PC-9 (cell line): ENCODE measurements around the gene MRO. TPM values are rescaled to one million over a fixed set of nuclear protein-coding genes. Genes with fewer than 3 reads are reported as not detected.

ENCODE experiments used
- BruUV-seq: library from RNA; stranded (reverse); fragments of 400-500 nt; replicated peaks from 2 replicates; lab custom pipeline; 2021; lab: Mats Ljungman, UMichigan
- CTCF ChIA-PET: fragments of 300-600 bp; sonication (Branson Sonifier 250); formaldehyde crosslinking; loops from one replicate; lab custom pipeline; 2022; ENCODE audit warnings: antibody characterized with exemption; lab: Charles Lee
- POLR2A ChIA-PET: fragments of 300-600 bp; sonication (Branson Sonifier 250); formaldehyde crosslinking; loops from one replicate; lab custom pipeline; 2022; ENCODE audit warnings: antibody characterized with exemption; ENCODE audit not compliant: unreplicated experiment; lab: Charles Lee
- DNase-seq, 2 experiments: peaks; one replicate each; pipeline versions ENCODE4 v3.0.0 to v3.0.0-alpha.2; 2015 to 2022; ENCODE audit warnings: mixed read lengths in 1 of 2
- H2AFZ ChIP-seq: fragments of 200-600 bp; sonication (generic); 2 replicates; pipeline ENCODE4 v1.8.1; 2017; ENCODE audit warnings: antibody characterized with exemption
- H3F3A ChIP-seq: fragments of 200-600 bp; sonication (generic); 2 replicates; pipeline ENCODE4 v1.8.1; 2017; ENCODE audit warnings: antibody characterized with exemption, mild to moderate bottlenecking, low read depth; ENCODE audit not compliant: insufficient read depth
- H3K27ac ChIP-seq: fragments of 200-600 bp; sonication (generic); 2 replicates; pipeline ENCODE4 v1.6.1; 2016; ENCODE audit warnings: mixed run types
- H3K27me3 ChIP-seq: fragments of 200-600 bp; sonication (generic); 2 replicates; pipeline ENCODE4 v1.6.1; 2016; ENCODE audit warnings: low read depth, mixed run types; ENCODE audit not compliant: insufficient read depth
- H3K36me3 ChIP-seq: fragments of 200-600 bp; sonication (generic); 2 replicates; pipeline ENCODE4 v1.6.1; 2016; ENCODE audit warnings: low read depth, mixed run types
- H3K4me1 ChIP-seq: fragments of 200-600 bp; sonication (generic); replicated peaks from 2 replicates; pipeline ENCODE4 v1.6.1; 2016; ENCODE audit warnings: mixed run types; ENCODE audit not compliant: insufficient read depth
- H3K4me2 ChIP-seq: fragments of 200-600 bp; sonication (generic); 2 replicates; pipeline ENCODE4 v1.6.1; 2017; ENCODE audit warnings: mixed run types
- H3K4me3 ChIP-seq: fragments of 200-600 bp; sonication (generic); 2 replicates; pipeline ENCODE4 v1.6.1; 2016; ENCODE audit warnings: mixed run types
- H3K79me2 ChIP-seq: fragments of 200-600 bp; sonication (generic); 2 replicates; pipeline ENCODE4 v1.6.1; 2017; ENCODE audit warnings: low read depth, mixed run types
- H3K9me2 ChIP-seq: fragments of 200-600 bp; sonication (generic); 2 replicates; pipeline ENCODE4 v1.8.1; 2017; ENCODE audit warnings: mild to moderate bottlenecking; ENCODE audit not compliant: insufficient read depth
- H3K9me3 ChIP-seq: fragments of 200-600 bp; sonication (generic); 2 replicates; pipeline ENCODE4 v1.8.1; 2016; ENCODE audit warnings: low read depth; ENCODE audit not compliant: insufficient read depth
- H4K20me1 ChIP-seq: fragments of 200-600 bp; sonication (generic); 2 replicates; pipeline ENCODE4 v1.8.1; 2017; ENCODE audit not compliant: insufficient read depth
- CTCF ChIP-seq: fragments of 200-600 bp; sonication (generic); conservative IDR thresholded peaks from 2 replicates; pipeline ENCODE4 v1.6.1; 2017; ENCODE audit warnings: mixed run types, antibody characterized with exemption, mild to moderate bottlenecking, moderate library complexity
- EZH2 ChIP-seq: fragments of 200-600 bp; sonication (generic); IDR thresholded peaks from 2 replicates; pipeline ENCODE4 v1.8.0; 2017; ENCODE audit warnings: antibody characterized with exemption, low read depth
- intact Hi-C: fragments of 100-400 bp; cut with micrococcal nuclease; formaldehyde crosslinking; loops from one replicate; pipeline ENCODE4 v1.10.0; 2022; ENCODE audit not compliant: unreplicated experiment
- total RNA-seq: library from RNA; stranded (reverse); gene quantifications from 2 replicates; pipeline ENCODE4 v1.2.3, GENCODE V29; 2021

The MRO gene
- total RNA-seq, 1 experiment from 2014 or later = not detected

DNA sequence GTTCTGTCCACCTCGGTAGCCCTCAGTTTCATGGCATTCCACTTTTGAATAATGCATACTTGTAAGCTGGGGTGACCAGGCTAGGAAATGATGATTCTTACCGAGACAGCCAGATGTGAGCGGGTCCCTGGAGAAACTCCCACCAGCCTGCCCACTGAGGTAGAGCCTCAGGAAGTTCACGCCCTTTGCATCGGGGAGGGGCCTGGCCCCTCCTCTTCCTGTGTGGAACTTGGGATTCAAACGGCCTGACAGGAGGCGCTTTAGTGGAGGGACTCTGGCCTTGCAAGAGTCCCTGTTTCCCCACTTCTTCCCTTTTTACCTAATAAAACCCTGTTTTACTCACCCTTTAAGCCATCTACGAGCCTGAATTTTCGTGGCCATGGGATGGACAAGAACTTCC, 44.6 kb downstream of the MRO start:
- H3K27ac ChIP-seq = no peak overlapping the region
- no peaks in the 10 kb centered on the region for H3K9me3 ChIP-seq
- BruUV-seq = no TSS peak
- intact Hi-C loops = no loop called here
- H3K27me3 ChIP-seq = no peaks in the 10 kb centered on the region
- TF ChIP-seq CTCF (no peak), EZH2 (no peak)
- H3K4me1 ChIP-seq = no peaks in the 10 kb centered on the region
- no peak for DNase-seq
- no peaks in the 10 kb centered on the region for H3K9me2 ChIP-seq
- POLR2A ChIA-PET = interaction anchor here (0.7 kb wide), 1 partner anchor 608 kb away, joined by 4 read pairs; no protein-coding TSS in a partner anchor
- no peaks in the 10 kb centered on the region for H4K20me1 ChIP-seq
- no peaks in the 10 kb centered on the region for H3F3A ChIP-seq
- no peak overlapping the region for H3K4me3 ChIP-seq
- H2AFZ ChIP-seq = no peak overlapping the region
- H3K79me2 ChIP-seq = no peaks in the 10 kb centered on the region
- CTCF ChIA-PET = no interaction called here
- no peak overlapping the region for H3K4me2 ChIP-seq
- no peaks in the 10 kb centered on the region for H3K36me3 ChIP-seq

DNA sequence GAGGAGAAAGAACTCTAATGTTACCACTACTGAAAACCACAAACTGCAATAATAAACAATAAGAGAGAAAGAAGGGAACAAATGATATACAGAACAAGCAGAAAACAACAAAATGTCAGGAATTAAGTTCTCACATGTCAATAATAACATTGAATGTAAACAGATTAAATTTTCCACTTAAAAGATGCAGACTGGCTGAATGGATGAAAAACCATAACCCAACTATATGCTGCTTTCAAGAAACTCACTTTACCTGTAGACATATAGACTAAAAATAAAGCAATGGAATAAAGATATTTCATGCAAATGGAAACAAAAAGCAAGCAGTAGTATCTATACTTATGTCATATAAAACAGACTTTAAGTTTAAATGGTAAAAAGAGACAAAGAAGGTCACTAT, 50.4 kb downstream of the MRO start:
- Histone ChIP-seq H3K4me3 (no peak overlapping the region), H3K27me3 (no peaks in the 10 kb centered on the region), H3K27ac (no peak overlapping the region), H3K9me3 (no peaks in the 10 kb centered on the region; the same call in 1 of the 2 replicates), H3F3A (no peaks in the 10 kb centered on the region), H3K4me1 (no peaks in the 10 kb centered on the region), H2AFZ (no peak overlapping the region), H4K20me1 (no peaks in the 10 kb centered on the region), H3K4me2 (no peak overlapping the region), H3K79me2 (no peaks in the 10 kb centered on the region), H3K36me3 (no peaks in the 10 kb centered on the region), H3K9me2 (no peaks in the 10 kb centered on the region; the same call in 1 of the 2 replicates)
- CTCF ChIA-PET = no interaction called here
- no peak for TF ChIP-seq CTCF
- no peak for TF ChIP-seq EZH2
- BruUV-seq = no TSS peak
- POLR2A ChIA-PET = no interaction called here
- intact Hi-C loops = no loop called here
- no peak for DNase-seq

DNA sequence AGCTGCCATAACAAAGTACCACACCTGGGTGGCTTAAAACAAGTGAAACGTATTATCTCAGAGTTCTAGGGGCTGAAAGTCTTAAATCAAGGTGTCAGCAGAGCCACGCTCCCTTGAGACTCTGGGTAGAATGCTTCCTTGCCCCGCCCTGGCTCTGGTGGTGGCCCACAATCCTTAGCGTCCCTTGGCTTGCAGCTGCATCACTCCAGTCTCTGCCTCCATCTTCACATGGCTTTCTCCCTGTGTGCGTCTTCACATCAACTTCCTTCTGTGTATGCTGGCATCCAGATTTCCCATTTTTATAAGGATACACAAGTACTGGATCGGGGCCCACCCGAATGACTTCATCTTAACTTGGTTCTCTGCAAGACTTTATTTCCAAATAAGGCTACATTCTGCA, 62.5 kb downstream of the MRO start:
- H3K4me3 ChIP-seq = no peak overlapping the region
- ChIA-PET POLR2A (no interaction called here), CTCF (no interaction called here)
- no peak overlapping the region for H2AFZ ChIP-seq
- no peaks in the 10 kb centered on the region for H3K9me2 ChIP-seq
- H3K27ac ChIP-seq = no peak overlapping the region
- H3K4me2 ChIP-seq = no peak overlapping the region
- BruUV-seq = no TSS peak
- DNase-seq = no peak
- H3K4me1 ChIP-seq = no peaks in the 10 kb centered on the region
- H3F3A ChIP-seq = no peaks in the 10 kb centered on the region
- no peaks in the 10 kb centered on the region for H3K36me3 ChIP-seq
- intact Hi-C loops = no loop called here
- H4K20me1 ChIP-seq = no peaks in the 10 kb centered on the region
- no peaks in the 10 kb centered on the region for H3K79me2 ChIP-seq
- H3K27me3 ChIP-seq = peaks cover 41% of the 10 kb centered on the region; the same call in 1 of the 2 replicates
- H3K9me3 ChIP-seq = no peaks in the 10 kb centered on the region
- TF ChIP-seq EZH2 (no peak), CTCF (no peak)
